Peyer's patch (tissue), 4 donors: ENCODE results near the gene TMEM101.

Experiments
- POLR2A ChIP-seq, 2 donors: fragments of 450-650 bp; IDR thresholded peaks; one replicate each; pipeline ENCODE4 v1.5.1; 2017; ENCODE audit warnings: antibody characterized with exemption in 2 of 2, mild to moderate bottlenecking in 2 of 2, moderate library complexity in 2 of 2
- TF ChIP-seq, protein P1 (sequence below), 6 experiments: fragments of 450-650 bp in 4 of 6; fragments of 200-600 bp in 2 of 6; sonication (generic) in 1 of 6; IDR thresholded peaks; one replicate each; pipeline ENCODE4 v1.5.1; 2017 to 2019; ENCODE audit warnings: antibody characterized with exemption in 6 of 6, mild to moderate bottlenecking in 3 of 6, moderate library complexity in 1 of 6

DNA sequence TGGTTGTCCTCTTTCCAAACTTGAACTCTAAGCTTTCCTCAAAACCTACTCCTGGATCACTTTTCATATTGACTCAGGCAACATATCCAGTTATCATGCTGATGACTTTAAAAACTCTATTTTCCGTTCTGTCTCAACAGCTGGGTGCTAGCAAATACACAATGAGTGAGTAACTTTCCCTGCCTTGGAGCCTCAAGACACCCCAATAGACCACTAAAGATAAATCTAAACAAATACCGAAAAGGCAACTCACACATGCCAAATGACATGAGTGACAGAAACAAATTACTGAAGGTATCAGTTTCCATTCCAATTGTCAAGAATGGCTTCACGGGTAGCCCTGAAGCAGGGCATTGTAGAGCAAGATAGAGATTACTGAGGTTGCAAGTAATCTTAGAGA is 15.7 kb upstream of the TMEM101 start:
- TF ChIP-seq, protein P1, sequence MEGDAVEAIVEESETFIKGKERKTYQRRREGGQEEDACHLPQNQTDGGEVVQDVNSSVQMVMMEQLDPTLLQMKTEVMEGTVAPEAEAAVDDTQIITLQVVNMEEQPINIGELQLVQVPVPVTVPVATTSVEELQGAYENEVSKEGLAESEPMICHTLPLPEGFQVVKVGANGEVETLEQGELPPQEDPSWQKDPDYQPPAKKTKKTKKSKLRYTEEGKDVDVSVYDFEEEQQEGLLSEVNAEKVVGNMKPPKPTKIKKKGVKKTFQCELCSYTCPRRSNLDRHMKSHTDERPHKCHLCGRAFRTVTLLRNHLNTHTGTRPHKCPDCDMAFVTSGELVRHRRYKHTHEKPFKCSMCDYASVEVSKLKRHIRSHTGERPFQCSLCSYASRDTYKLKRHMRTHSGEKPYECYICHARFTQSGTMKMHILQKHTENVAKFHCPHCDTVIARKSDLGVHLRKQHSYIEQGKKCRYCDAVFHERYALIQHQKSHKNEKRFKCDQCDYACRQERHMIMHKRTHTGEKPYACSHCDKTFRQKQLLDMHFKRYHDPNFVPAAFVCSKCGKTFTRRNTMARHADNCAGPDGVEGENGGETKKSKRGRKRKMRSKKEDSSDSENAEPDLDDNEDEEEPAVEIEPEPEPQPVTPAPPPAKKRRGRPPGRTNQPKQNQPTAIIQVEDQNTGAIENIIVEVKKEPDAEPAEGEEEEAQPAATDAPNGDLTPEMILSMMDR (IDR thresholded peaks at IDR 0.05): no peak
- TF ChIP-seq POLR2A (IDR thresholded peaks at IDR 0.05): no peak
